ENCODE data around the gene DAAM2.

- TF ChIP-seq CTCF (IDR thresholded peaks at IDR 0.05), result no peak
- no peak for TF ChIP-seq POLR2A (IDR thresholded peaks at IDR 0.05)
These were observed 49.1 kb downstream of the DAAM2 start for GRCh38 chr6:39841291-39841690.

All from right lobe of liver (tissue), 4 donors.